ENCODE data around the gene JAG1.

DNA sequence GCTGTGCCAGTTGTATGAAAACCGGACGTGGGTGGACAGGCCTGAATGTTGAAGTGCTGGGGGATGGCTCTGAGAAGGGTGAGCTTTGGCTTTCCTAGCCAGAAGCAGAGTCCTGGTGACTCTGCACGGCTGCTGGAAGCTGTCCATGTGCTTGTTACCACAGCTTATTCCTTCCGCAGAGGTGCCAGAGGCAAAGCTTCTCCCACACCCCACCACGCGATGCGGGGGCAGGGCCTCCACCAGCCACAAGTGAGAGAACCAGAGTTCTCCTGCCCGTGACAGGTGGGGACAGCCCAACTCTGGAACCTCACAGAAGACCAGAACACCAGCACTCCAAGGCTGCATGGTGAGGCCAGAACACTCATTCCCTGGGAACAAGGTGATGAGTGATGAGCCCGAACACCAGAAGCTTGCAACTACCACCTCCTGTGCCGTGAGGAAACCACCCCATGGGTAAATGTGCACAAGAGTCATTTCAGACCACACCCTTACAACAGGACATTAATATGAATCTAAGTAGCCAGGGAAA is 36.7 kb downstream of the JAG1 start:
- TF ChIP-seq EZH2 (IDR thresholded peaks at IDR 0.05; ENCODE audit: insufficient read depth, low read length) (no peak), CTCF (IDR thresholded peaks at IDR 0.05; ENCODE audit: insufficient read depth, low read depth, low read length) (no peak)

Data from astrocyte (in vitro differentiated cells and primary cell).